A673 (cell line): ENCODE results near the gene ITGAV.

ENCODE experiments used
- CTCF ChIP-seq: fragments of 300-800, 200-600 bp; sonication (generic); conservative IDR thresholded peaks from 2 replicates; pipeline ENCODE4 v1.5.1; 2017; ENCODE audit warnings: low read depth, mild to moderate bottlenecking, antibody characterized with exemption, low read length, moderate library complexity, mixed read lengths
- EZH2 ChIP-seq: fragments of 200-600 bp; sonication (generic); IDR thresholded peaks from 2 replicates; pipeline ENCODE4 v1.6.1; 2017; ENCODE audit warnings: borderline replicate concordance, low read depth, mild to moderate bottlenecking, mixed read lengths, antibody characterized with exemption, low read length; ENCODE audit not compliant: poor library complexity, severe bottlenecking

GRCh38 chr2:186695081-186695756 lies 105.4 kb downstream of the ITGAV start:
- no peak for TF ChIP-seq CTCF
- TF ChIP-seq EZH2, result no peak
